Measurements from ENCODE around the gene CDK5RAP2. TPM values are rescaled to one million over a fixed set of nuclear protein-coding genes. Genes with fewer than 3 reads are reported as not detected.

Gene CDK5RAP2
- total and polyA plus RNA-seq, 9 of the 15 experiments (the other 6 are each of a cell fraction or from before 2014, with no cell fraction given), result 19.9 to 68.8 (median 42.2) TPM

DNA sequence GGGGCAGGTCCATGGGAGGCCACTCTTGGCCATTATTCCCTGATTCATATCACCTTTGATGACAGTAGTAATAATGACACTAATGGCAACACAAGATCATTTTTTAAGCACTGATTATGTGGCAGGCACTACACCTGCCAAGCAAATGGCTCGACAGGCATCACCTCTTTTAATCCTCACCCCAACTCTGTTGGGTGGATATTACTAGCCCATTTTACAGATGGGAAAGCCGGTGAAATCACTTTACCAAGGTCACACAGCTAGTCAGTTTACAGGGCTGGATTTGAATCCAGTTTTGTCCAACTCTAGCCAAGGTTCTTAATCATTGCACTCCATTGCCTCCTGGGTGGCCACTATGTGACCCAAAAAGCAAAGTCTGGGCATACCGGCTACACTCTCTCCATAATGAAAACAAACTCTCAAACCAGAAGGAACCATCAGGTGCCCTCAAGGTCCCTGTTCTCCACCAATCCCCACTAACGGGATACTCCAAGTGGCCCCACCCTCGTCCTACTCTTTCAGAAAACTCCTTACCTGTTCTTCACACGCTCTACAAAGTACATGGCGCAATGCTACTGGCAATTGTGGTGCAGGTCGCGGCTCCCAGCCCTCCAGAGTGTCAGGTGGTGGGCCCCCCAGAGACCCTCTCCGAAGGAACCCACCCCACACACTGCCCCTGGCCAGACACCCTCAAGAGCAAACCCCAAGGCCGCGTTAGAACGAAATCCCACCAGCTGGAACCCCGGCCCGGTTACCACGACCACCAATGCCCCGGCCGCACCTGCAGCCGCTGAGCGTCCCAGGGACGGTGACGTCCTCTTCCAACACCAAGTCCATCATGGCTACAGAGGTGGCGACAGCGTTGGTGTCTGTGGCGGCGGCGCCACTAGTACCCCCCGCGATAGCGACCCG, 572 bp downstream of the CDK5RAP2 start (continued):
- TF ChIP-seq ZNF140 (CRISPR knock-in tag; IDR thresholded peaks at IDR 0.05) (no peak), BRF1 (IDR thresholded peaks at IDR 0.05; ENCODE audit: borderline replicate concordance, extremely low read depth, insufficient read length) (no peak), TCF7 (IDR thresholded peaks at IDR 0.05; ENCODE audit: borderline replicate concordance) (no peak), ELF2 (CRISPR knock-in tag; IDR thresholded peaks at IDR 0.05) (no peak), ELF4 (CRISPR knock-in tag; IDR thresholded peaks at IDR 0.05) (no peak), ASH1L (IDR thresholded peaks at IDR 0.05; ENCODE audit: borderline replicate concordance, low read depth, partially characterized antibody) (no peak), MEF2D (tag; conservative IDR thresholded peaks at IDR 0.05; ENCODE audit: low read depth) (no peak), MYC (IDR thresholded peaks at IDR 0.05; ENCODE audit: low read depth, low read length) (peak; percentile 10; the same call in 1 of the 2 replicates), MYC (CRISPR knock-in tag; IDR thresholded peaks at IDR 0.05; ENCODE audit: borderline replicate concordance, low read depth) (no peak), TAF7 (tag; IDR thresholded peaks at IDR 0.05) (0 out of 2 replicates have a peak, but pooled peaks have one; percentile 7), HEY1 (CRISPR knock-in tag; IDR thresholded peaks at IDR 0.05; ENCODE audit: borderline replicate concordance) (no peak), AFF1 (IDR thresholded peaks at IDR 0.05; ENCODE audit: low read depth in 1 of 2, partially characterized antibody in 2 of 2) (no peak), RBBP5 (IDR thresholded peaks at IDR 0.05; ENCODE audit: borderline replicate concordance, insufficient read depth, low read length, poor library complexity, severe bottlenecking) (peak; percentile 76), RBM34 (IDR thresholded peaks at IDR 0.05; ENCODE audit: borderline replicate concordance, insufficient read depth, low read length) (no peak), SAFB2 (IDR thresholded peaks at IDR 0.05; ENCODE audit: borderline replicate concordance, low read depth, low read length, severe bottlenecking) (no peak), SOX6 (IDR thresholded peaks at IDR 0.05) (no peak), CHD1 (IDR thresholded peaks at IDR 0.05; ENCODE audit: low read length) (peak; percentile 70), CUX1 (CRISPR knock-in tag; IDR thresholded peaks at IDR 0.05) (no peak)

Measured in K562 (cell line).